H1 (cell line): ENCODE measurements around the gene CCDC73. TPM values are rescaled to one million over a fixed set of nuclear protein-coding genes. Genes with fewer than 3 reads are reported as not detected.

Source experiments
- ASH2L ChIP-seq: fragments of 200-600, 300-600 bp; sonication (generic); IDR thresholded peaks from one replicate; pipeline ENCODE4 v1.7.1; 2017; ENCODE audit warnings: low read length
- BACH1 ChIP-seq: IDR thresholded peaks from 2 replicates; pipeline ENCODE4 v1.6.1; 2012; ENCODE audit warnings: low read length, improper control_type of control experiment
- BRCA1 ChIP-seq: IDR thresholded peaks from 2 replicates; pipeline ENCODE4 v1.6.1; 2012; ENCODE audit warnings: low read depth, low read length, improper control_type of control experiment
- HDAC2 ChIP-seq, 2 experiments: fragments of 300-600 bp in 1 of 2; sonication (generic) in 1 of 2; IDR thresholded peaks; 2 replicates each; pipeline ENCODE4 v1.6.1; 2011 to 2012; ENCODE audit warnings: low read depth in 2 of 2, low read length in 2 of 2, mild to moderate bottlenecking in 2 of 2, moderate library complexity in 2 of 2, borderline replicate concordance in 1 of 2, inconsistent platforms in 1 of 2
- HDAC6 ChIP-seq: IDR thresholded peaks from one replicate; pipeline ENCODE4 v1.7.1; 2012; ENCODE audit warnings: low read depth, mild to moderate bottlenecking, inconsistent platforms, low read length, moderate library complexity
- NANOG ChIP-seq: IDR thresholded peaks from 2 replicates; pipeline ENCODE4 v1.6.1; 2011; ENCODE audit warnings: low read length, low read depth, mild to moderate bottlenecking, inconsistent platforms; ENCODE audit not compliant: insufficient read depth, poor library complexity, severe bottlenecking
- NRF1 ChIP-seq: IDR thresholded peaks from 2 replicates; pipeline ENCODE4 v1.6.1; 2011; ENCODE audit warnings: mild to moderate bottlenecking, low read depth, low read length, improper control_type of control experiment
- TAF1 ChIP-seq: IDR thresholded peaks from 2 replicates; pipeline ENCODE4 v1.6.1; 2011; ENCODE audit warnings: mild to moderate bottlenecking, low read depth, low read length
- TEAD4 ChIP-seq: IDR thresholded peaks from 2 replicates; pipeline ENCODE4 v1.6.1; 2012; ENCODE audit warnings: low read depth, low read length, inconsistent platforms, mixed read lengths
- polyA plus RNA-seq, 7 experiments: library from polyadenylated mRNA; depleted of rRNA in 3 of 7; stranded (reverse) in 5 of 7; unstranded in 2 of 7; fragments of >200 nt in 5 of 7; fragments of 200-250 nt in 2 of 7; gene quantifications; 1 replicate in 5 of 7; 2 replicates in 1 of 7; 4 replicates in 1 of 7; pipeline versions ENCODE4 v1.2.1 to v1.2.3, GENCODE V29; 2011 to 2013; ENCODE audit warnings: missing spikeins in 2 of 7, mixed read lengths in 2 of 7
- total RNA-seq: library from RNA; stranded (reverse); fragmentation: NEBNext Ultra II Directional; extraction: Animal tissue kit (Norgen Biotek cat#: 25700); gene quantifications from 2 replicates; pipeline ENCODE4 v1.2.1, GENCODE V29; 2021
- TF ChIP-seq, protein P1 (sequence below): fragments of 300-600 bp; sonication (generic); IDR thresholded peaks from 2 replicates; pipeline ENCODE4 v1.7.1; 2012; ENCODE audit warnings: low read length, moderate library complexity, mild to moderate bottlenecking, inconsistent platforms; ENCODE audit not compliant: insufficient replicate concordance

CCDC73 gene
- total and polyA plus RNA-seq, 2 of the 8 experiments (the other 6 are each of a cell fraction or from before 2014, with no cell fraction given): not detected

DNA sequence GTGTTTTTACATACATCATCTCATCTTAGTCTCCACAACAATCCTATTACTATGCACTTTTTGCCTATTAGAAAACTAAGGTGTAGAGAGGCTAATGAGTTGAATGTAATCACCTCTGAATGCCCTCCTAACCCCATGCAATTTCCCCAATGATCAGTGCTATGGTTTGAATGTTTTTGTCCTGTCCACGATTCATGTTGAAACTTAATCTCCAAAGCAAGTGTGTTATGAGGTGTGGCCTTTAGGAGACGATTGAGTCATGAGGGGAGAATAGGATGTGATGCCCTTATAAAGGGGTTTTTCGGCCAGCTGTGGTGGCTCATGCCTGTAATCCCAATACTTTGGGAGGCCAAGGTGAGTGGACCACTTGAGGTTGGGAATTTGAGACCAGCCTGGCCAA is 2.0 kb upstream of the CCDC73 start (continued):
- TF ChIP-seq, protein P1, sequence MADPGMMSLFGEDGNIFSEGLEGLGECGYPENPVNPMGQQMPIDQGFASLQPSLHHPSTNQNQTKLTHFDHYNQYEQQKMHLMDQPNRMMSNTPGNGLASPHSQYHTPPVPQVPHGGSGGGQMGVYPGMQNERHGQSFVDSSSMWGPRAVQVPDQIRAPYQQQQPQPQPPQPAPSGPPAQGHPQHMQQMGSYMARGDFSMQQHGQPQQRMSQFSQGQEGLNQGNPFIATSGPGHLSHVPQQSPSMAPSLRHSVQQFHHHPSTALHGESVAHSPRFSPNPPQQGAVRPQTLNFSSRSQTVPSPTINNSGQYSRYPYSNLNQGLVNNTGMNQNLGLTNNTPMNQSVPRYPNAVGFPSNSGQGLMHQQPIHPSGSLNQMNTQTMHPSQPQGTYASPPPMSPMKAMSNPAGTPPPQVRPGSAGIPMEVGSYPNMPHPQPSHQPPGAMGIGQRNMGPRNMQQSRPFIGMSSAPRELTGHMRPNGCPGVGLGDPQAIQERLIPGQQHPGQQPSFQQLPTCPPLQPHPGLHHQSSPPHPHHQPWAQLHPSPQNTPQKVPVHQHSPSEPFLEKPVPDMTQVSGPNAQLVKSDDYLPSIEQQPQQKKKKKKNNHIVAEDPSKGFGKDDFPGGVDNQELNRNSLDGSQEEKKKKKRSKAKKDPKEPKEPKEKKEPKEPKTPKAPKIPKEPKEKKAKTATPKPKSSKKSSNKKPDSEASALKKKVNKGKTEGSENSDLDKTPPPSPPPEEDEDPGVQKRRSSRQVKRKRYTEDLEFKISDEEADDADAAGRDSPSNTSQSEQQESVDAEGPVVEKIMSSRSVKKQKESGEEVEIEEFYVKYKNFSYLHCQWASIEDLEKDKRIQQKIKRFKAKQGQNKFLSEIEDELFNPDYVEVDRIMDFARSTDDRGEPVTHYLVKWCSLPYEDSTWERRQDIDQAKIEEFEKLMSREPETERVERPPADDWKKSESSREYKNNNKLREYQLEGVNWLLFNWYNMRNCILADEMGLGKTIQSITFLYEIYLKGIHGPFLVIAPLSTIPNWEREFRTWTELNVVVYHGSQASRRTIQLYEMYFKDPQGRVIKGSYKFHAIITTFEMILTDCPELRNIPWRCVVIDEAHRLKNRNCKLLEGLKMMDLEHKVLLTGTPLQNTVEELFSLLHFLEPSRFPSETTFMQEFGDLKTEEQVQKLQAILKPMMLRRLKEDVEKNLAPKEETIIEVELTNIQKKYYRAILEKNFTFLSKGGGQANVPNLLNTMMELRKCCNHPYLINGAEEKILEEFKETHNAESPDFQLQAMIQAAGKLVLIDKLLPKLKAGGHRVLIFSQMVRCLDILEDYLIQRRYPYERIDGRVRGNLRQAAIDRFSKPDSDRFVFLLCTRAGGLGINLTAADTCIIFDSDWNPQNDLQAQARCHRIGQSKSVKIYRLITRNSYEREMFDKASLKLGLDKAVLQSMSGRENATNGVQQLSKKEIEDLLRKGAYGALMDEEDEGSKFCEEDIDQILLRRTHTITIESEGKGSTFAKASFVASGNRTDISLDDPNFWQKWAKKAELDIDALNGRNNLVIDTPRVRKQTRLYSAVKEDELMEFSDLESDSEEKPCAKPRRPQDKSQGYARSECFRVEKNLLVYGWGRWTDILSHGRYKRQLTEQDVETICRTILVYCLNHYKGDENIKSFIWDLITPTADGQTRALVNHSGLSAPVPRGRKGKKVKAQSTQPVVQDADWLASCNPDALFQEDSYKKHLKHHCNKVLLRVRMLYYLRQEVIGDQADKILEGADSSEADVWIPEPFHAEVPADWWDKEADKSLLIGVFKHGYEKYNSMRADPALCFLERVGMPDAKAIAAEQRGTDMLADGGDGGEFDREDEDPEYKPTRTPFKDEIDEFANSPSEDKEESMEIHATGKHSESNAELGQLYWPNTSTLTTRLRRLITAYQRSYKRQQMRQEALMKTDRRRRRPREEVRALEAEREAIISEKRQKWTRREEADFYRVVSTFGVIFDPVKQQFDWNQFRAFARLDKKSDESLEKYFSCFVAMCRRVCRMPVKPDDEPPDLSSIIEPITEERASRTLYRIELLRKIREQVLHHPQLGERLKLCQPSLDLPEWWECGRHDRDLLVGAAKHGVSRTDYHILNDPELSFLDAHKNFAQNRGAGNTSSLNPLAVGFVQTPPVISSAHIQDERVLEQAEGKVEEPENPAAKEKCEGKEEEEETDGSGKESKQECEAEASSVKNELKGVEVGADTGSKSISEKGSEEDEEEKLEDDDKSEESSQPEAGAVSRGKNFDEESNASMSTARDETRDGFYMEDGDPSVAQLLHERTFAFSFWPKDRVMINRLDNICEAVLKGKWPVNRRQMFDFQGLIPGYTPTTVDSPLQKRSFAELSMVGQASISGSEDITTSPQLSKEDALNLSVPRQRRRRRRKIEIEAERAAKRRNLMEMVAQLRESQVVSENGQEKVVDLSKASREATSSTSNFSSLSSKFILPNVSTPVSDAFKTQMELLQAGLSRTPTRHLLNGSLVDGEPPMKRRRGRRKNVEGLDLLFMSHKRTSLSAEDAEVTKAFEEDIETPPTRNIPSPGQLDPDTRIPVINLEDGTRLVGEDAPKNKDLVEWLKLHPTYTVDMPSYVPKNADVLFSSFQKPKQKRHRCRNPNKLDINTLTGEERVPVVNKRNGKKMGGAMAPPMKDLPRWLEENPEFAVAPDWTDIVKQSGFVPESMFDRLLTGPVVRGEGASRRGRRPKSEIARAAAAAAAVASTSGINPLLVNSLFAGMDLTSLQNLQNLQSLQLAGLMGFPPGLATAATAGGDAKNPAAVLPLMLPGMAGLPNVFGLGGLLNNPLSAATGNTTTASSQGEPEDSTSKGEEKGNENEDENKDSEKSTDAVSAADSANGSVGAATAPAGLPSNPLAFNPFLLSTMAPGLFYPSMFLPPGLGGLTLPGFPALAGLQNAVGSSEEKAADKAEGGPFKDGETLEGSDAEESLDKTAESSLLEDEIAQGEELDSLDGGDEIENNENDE: no peak
- TF ChIP-seq NRF1: no peak
- no peak for TF ChIP-seq HDAC2 (IDR thresholded peaks at IDR 0.05; ENCODE audit: borderline replicate concordance in 1 of 2, low read depth in 2 of 2, low read length in 2 of 2)
- no peak for TF ChIP-seq TAF1
- TF ChIP-seq ASH2L: no peak
- no peak for TF ChIP-seq BACH1
- TF ChIP-seq TEAD4: no peak
- no peak for TF ChIP-seq BRCA1
- TF ChIP-seq HDAC6: no peak
- no peak for TF ChIP-seq NANOG
